SK-MEL-5 (cell line): ENCODE results near the gene OVCA2. TPM values are rescaled to one million over a fixed set of nuclear protein-coding genes. Genes with fewer than 3 reads are reported as not detected.

Source experiments
- DNase-seq: peaks from one replicate; pipeline ENCODE4 v3.0.0-alpha.2; 2016; ENCODE audit warnings: low read depth, low spot score
- in situ Hi-C: cut with HindIII; loops from 2 replicates; pipeline ENCODE4 v1.10.0; 2016; ENCODE audit warnings: low sequenced_read_pairs, high pct_unique_total_duplicates, low pct_unique_long_range_greater_than_20kb
- total RNA-seq: library from RNA; depleted of rRNA; stranded (reverse); fragments of >200 nt; shearing (Covaris generic); gene quantifications from 2 replicates; pipeline ENCODE4 v1.2.3, GENCODE V29; 2014

OVCA2 gene
- total RNA-seq, 1 experiment from 2014 or later: 74.9 TPM

DNA sequence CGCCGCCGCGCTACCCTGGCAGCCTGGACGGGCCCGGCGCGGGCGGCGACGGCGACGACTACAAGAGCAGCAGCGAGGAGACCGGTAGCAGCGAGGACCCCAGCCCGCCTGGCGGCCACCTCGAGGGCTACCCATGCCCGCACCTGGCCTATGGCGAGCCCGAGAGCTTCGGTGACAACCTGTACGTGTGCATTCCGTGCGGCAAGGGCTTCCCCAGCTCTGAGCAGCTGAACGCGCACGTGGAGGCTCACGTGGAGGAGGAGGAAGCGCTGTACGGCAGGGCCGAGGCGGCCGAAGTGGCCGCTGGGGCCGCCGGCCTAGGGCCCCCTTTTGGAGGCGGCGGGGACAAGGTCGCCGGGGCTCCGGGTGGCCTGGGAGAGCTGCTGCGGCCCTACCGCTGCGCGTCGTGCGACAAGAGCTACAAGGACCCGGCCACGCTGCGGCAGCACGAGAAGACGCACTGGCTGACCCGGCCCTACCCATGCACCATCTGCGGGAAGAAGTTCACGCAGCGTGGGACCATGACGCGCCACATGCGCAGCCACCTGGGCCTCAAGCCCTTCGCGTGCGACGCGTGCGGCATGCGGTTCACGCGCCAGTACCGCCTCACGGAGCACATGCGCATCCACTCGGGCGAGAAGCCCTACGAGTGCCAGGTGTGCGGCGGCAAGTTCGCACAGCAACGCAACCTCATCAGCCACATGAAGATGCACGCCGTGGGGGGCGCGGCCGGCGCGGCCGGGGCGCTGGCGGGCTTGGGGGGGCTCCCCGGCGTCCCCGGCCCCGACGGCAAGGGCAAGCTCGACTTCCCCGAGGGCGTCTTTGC lies 16.2 kb downstream of the OVCA2 start:
- in situ Hi-C loops: no loop called here
- DNase-seq: no peak

DNA sequence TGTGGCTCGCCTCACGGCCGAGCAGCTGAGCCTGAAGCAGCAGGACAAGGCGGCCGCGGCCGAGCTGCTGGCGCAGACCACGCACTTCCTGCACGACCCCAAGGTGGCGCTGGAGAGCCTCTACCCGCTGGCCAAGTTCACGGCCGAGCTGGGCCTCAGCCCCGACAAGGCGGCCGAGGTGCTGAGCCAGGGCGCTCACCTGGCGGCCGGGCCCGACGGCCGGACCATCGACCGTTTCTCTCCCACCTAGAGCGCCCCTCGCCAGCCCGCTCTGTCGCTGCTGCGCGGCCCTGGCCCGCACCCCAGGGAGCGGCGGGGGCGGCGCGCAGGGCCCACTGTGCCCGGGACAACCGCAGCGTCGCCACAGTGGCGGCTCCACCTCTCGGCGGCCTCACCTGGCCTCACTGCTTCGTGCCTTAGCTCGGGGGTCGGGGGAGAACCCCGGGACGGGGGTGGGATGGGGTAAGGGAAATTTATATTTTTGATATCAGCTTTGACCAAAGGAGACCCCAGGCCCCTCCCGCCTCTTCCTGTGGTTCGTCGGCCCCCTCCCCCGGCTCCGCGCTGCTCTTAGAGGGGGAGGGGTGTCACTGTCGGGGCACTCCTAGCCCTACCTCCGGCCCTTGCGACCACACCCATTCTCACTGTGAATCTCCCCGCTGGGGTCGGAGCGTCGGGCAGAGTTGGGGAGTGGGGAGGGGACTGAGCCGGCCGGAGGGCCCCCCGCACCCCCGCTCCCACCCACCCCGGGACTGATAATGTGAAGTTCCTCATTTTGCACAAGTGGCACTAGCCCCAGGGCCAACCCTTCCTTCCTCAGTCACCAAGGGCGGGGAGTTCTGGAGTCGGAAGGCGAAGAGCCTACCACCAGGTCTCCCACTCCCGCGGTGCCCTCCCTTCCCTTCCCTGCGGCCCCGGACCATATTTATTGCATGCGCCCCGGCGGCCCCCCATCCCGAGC lies 17.0 kb downstream of the OVCA2 start:
- in situ Hi-C loops: no loop called here
- DNase-seq: no peak

DNA sequence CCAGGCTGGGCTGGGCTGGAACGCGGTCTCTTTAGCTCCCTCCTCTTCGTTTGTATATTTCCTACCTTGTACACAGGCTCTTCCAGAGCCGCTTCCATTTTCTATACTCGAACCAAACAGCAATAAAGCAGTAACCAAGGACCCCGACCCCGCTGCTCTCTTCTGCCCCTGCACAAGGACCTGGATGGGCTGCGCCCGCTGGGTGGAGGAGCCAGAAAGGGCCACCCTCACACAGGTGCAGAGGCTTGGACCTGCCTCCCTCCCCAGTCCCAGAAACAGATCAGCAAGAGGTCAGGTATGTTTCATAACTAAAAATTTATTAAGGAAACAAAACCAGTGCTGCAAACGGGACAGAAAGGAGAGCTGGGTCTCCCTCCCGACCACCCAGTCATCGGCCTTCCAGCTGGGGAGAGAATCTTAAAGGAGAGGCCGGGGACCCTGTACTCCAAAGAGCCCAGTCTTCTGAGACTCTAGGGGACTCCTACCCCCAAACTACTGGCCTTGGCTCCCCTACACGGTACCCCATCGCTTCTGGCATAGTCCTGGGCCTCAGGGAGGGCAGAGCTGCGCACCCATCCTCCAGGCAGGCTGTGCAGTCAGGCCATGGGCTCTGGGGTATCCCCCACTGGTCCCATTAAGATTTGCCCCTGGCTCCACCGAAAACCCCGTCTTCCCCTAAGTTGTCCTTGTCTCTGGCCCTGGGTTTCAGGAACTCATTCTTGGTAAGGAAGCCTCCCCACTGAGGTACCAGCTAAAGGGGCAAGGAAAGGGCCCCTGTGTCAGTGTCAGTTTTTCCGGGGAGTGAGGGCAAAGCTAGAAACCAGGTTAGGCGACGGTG lies 17.9 kb downstream of the OVCA2 start:
- in situ Hi-C loops: no loop called here

DNA sequence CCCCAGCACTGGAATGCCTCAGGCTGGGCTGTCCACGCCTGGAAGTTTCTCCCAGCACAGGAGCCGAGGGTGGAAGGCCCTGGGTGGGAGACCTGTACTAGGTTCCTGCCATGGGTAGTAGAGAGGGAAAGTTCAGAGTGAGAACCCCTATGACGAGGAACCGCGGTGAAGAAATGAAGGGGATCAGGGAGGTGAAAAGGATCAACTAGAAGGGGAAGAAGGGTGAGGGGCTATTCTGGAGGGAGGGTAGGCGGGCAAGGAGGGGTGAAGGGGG lies 18.5 kb downstream of the OVCA2 start:
- in situ Hi-C loops: no loop called here
- DNase-seq: no peak

More for the DNA sequence above, 17.9 kb downstream of the OVCA2 start:
- no peak for DNase-seq

DNA sequence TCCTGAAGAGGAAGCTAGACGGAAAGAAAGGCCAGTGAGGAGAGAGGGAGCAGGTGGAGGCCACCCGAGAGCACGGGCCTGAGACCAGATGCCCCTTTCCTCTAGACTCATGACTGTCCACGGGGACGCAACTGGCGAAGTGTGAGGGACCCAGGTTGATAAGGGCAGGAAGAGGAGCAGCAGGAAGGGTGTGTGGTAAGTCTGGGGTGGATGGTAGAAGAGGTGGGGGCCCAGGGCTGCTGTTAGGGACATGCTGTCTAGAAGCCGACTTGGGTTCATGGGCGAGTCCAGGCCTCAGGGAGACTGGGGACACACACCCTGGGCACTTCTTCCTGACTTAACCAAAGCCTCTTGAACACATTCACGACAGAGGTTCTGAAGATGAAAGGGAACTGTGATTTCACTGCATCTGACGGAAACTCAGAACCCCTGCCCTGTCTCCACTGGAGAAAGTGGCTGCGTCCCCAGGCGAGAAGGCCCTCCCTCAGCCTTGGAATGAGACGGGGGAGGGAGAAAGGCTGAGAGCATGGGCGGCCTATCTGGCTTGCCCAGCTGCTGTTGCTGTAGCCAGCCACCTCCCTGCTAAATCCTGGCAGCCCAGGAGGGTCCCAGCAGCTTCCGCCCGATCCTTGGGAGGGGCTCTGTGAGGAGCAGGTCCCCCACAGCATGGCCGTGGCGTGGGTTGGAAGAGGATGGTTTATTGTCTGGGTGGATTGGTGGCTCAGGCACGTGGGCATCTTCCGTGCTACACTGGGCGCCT lies 19.0 kb downstream of the OVCA2 start:
- in situ Hi-C loops: no loop called here
- DNase-seq: no peak

DNA sequence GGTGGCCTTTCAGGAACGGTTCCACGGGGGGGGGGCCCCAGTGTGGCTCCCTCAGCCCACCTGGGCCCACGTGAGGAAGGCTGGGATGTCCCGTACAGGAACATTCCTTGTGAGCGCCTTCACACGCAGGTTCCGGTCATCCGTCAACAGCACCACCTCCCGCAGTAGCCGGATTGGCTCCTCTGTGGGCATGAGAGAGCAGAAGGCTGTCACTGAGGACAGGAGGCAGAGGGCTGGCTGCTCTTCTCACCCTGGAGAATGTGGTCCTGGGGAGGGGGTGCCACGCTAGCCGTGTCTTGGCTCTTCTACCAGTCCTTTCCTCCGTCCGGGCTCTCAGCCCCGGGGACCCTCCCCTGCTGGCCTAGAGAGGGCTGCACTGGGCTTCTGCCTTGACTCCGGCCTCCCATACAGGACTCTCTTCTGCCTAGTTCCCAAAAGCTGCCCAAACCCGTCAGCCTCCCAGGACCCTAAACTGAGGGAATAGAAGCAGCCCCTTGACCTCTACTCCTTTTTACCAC lies 19.7 kb downstream of the OVCA2 start:
- DNase-seq: no peak
- in situ Hi-C loops: no loop called here

DNA sequence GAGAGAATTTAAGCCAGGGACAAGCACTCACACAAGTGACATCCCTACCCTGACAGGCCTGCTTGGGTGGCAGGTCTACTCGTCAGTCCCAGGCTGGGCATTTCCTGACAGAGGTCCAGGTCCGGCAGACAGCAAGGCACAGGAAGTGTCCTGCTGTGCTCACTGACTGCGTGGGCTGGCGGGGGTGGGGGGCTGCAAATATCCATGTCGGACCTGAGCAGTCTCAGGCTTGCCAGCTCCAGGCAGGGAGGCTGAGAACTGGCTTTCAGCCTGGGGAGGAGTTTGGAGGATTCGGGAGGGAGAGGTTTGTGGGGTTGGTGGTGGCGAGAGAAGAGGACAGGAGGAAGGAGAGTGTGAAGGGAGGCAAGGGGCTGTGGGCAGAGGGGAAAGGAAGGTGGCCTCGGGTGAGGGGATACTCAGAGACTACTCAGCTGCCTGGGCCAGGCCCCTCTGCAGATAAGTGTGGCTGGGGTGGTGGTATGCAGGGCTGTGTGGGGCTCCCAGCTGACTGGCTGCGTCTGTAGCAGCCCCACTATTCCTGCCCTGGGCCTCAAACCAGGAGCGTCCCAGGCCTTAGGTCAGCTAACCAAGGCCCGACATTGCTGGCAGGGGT lies 20.9 kb downstream of the OVCA2 start:
- in situ Hi-C loops: no loop called here
- no peak for DNase-seq

DNA sequence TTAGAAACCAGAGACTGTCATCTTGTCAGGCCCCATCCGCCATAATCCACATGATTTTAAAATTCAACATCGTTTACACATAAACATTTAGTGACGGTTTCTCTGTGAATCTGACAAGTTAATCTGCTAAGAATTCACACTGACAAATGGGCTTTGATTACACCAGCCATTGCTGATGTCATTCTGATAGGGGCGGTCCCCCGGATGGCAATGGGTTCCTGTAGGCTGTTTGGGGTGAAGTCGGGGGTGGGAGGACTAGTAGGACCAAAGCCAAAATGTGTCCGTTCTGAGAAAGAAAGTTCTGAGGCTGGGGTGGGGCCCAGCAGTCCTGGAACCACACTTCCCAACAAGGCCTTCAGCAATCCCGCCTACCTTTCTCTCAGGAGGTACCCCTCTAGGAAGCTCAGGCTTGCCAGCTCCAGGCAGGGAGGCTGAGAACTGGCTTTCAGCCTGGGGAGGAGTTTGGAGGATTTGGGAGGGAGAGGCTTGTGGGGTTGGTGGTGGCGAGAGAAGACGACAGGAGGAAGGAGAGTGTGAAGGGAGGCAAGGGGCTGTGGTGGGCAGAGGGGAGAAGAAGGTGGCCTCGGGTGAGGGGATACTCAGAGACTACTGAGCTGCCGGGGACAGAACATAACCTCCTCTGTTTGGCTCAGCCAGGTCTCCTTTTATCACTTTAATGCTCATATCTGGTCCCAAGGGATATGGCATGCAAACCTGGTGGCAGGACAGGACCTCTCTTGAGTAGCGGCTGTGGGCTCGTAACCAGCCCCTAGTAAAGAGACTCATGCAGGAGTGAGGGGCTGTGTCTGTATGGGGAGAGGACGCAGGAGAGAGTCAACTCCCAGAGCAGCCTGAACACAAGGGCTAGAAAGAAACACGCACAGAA lies 21.7 kb downstream of the OVCA2 start:
- in situ Hi-C loops: no loop called here
- DNase-seq: no peak

DNA sequence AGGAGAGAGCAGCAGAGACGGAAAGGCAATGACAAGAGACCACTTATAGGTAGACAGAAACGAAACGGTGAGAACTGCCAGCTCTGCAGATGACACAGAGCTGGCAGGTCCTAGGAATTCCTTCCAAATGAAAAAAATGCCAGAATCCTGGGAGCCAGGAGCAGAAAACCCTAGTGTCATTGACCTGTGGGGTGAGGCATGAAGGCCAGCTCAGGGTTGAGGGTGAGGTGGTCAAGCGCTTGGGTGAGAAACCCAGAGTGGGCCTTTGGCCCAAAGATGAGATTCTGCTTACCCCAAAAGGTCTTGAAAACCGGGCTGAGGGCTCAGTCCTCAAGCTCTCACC lies 22.3 kb downstream of the OVCA2 start:
- no peak for DNase-seq
- in situ Hi-C loops: no loop called here

DNA sequence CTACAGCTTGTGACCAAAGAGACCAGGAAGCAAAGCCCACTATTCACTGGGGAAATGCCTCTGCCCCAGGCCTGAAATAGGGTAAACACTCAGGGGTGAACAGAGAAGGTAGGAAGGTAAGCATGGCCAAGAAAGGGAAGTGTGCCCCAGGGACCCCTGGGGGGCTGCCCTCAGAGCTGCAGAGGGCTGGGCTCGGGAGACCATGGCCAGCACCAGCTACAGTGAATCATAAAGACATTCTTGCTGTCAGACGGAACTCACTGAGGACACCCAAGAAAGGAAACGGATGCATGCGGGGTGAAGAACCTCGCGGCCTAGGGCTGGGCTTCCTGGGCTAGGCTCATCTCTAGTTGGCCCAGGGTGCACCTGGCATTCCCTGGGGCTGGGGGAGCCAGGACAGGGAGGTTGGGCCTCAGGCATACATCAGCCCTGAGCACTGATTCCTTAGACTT lies 22.7 kb downstream of the OVCA2 start:
- in situ Hi-C loops: no loop called here
- no peak for DNase-seq

DNA sequence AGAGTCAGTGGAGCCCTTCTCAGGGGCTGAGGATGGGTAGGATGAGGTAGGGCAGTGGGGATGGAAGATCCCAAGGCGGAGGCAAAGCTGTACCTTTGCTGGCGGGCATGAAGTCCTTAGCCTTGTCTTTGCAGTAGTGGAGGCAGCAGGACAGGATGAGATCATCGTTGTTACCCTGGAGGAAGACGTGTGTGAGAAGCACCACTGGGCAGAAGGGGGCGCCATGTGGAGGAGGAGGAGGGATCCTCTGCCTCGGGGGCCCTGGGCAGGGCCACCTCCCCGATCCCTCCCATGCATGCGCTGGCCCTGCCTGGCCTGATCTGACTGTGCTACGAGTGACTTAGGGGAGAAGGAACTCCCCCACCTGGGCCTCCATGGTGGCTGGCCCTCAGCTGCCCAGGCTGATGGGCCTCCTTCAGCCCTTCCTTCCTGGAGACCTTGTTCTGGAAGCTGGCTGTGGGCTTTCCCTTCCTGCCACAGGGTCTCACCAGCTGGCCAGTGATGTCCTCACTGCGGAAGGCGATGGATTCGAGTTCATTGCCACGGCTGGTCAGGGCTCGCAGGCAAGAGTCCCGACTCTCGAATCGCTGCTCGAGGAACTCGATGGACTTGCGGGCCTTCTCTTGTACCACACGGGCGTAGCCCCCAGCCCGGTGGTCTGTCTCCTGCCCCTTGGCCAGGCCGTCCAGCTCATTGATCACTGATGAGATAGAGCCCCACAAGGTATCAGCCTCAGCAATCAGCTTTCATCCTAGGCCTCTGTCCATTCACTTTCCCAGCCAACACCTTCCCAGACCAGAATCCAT lies 23.4 kb downstream of the OVCA2 start:
- in situ Hi-C loops: no loop called here
- DNase-seq: peak; percentile 68

DNA sequence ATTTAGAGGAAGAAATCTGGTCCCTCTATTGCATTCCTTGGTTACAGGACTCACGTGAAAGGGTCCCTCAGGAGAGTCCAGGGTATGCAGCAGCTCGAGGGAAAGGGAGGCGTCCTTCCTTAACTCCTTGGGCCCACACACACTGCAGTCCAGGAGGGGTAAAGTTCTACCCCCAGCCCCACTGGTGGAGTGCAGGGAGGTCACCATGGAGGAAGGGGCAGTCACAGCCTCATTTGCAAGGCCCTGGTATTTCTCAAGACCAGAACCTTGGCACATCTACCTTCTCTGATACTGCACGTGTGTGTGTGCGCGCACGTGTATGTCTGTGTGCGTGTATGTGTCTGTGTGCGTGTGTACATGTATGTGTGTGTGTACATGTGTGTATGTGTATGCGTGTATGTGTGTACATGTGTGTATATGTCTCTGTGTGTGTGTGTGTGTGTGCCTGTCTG lies 24.2 kb downstream of the OVCA2 start:
- no peak for DNase-seq
- in situ Hi-C loops: no loop called here

DNA sequence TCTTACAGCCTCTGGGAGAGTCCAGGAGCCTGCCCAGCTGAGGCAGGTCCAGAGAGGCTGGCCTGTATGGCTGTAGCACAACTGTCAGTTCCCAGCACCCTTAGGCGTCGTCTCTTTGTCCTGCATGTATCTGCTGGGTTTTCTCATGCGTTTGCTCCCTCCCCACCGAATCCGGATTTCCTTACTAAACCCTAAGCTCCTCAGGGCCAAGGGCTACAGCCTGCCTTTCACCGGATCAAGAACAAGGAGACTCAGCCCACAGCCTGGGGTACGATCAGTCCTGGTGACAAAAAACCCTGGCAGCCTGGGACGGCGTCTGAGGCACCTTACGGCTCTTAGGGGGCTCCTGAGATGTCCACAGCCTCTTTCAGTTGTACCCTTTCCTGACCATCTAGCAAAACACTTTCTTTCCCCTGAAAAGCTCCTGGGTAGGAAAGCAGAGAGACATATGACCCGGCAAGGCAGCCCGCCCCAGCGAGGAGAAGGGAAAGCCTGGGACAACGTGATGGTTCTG lies 25.3 kb downstream of the OVCA2 start:
- in situ Hi-C loops: no loop called here
- DNase-seq: no peak

DNA sequence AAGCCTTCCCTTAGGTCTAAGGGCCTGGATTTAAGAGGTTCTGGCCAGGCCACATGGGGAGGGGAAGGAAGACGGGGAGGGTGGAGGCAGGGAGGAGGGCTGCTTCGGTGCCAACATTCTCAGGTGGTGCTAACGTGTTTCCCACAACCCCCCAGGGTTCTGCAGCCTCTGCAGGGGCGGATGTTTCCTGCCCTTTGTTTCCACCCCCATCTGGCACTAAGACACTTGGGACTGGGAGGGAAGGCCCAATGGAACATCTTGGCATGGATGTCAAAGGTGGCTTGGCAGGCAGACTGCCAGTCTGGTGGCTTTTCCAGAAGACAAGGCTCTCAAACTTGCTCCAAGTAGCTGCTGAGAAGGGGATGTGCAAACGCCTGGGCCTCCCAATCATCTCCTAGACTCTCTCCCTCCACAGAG lies 25.8 kb downstream of the OVCA2 start:
- in situ Hi-C loops: no loop called here
- DNase-seq: no peak

DNA sequence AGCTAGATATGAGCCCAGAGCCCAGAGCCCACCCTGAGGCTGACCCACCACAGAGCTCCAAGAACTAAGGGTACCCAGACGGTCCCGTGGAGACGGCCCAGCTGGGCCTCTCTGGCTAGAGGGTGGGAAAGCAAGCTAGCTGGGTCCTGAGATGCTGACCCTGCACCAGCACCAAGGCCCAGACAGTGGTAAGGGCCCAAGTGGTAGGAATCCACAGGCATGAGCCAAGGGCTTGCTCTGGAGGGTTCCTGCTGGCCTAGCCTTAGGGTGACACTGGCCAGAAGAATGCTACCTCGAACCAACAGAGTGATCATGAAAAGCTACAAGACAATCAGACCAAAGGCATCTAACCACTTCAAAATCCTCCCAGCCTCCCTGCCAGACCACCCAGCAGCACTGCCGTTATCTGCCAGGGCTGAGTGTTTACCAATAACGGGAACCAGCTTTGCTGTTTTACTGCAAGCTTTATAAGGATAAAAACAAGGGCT lies 26.3 kb downstream of the OVCA2 start:
- no peak for DNase-seq
- in situ Hi-C loops: no loop called here
